OCI-LY3 (cell line): ENCODE measurements around the gene RNF166.

Source experiments
- H2AFZ ChIP-seq: fragments of 200-600, 300-600 bp; shearing (Covaris generic); 2 replicates; pipeline ENCODE4 v1.6.0; 2014; ENCODE audit warnings: antibody characterized with exemption, low read depth, low read length
- H3K27ac ChIP-seq: fragments of 200-600, 300-600 bp; sonication (generic); 2 replicates; pipeline ENCODE4 v1.5.1; 2014; ENCODE audit warnings: mild to moderate bottlenecking, low read length, moderate library complexity, mixed read lengths
- H3K27me3 ChIP-seq: fragments of 200-600, 300-600 bp; sonication (generic); 2 replicates; pipeline ENCODE4 v1.6.1; 2014; ENCODE audit warnings: low read depth, low read length, mixed read lengths
- H3K36me3 ChIP-seq: fragments of 200-600, 300-600 bp; sonication (generic); replicated peaks from 2 replicates; pipeline ENCODE3; 2014; ENCODE audit warnings: low read depth, low read length, mixed read lengths
- H3K4me1 ChIP-seq: fragments of 300-600, 200-600 bp; sonication (generic); 2 replicates; pipeline ENCODE4 v1.6.1; 2014; ENCODE audit warnings: low read length, mixed read lengths
- H3K4me2 ChIP-seq: fragments of 200-600, 300-600 bp; sonication (generic); 2 replicates; pipeline ENCODE4 v1.6.1; 2014; ENCODE audit warnings: low read length, mixed read lengths
- H3K4me3 ChIP-seq: fragments of 300-600, 200-600 bp; sonication (generic); 2 replicates; pipeline ENCODE4 v1.5.1; 2014; ENCODE audit warnings: antibody characterized with exemption, mild to moderate bottlenecking, low read length, moderate library complexity
- H3K79me2 ChIP-seq: fragments of 300-600, 200-600 bp; shearing (Covaris generic); 2 replicates; pipeline ENCODE4 v1.6.1; 2014; ENCODE audit warnings: mild to moderate bottlenecking, low read length, mixed read lengths
- H3K9ac ChIP-seq: fragments of 300-600, 200-600 bp; shearing (Covaris generic); 2 replicates; pipeline ENCODE4 v1.6.0; 2014; ENCODE audit warnings: mild to moderate bottlenecking, low read length, moderate library complexity
- H3K9me3 ChIP-seq: fragments of 200-600, 300-600 bp; shearing (Covaris generic); 2 replicates; pipeline ENCODE4 v1.6.1; 2014; ENCODE audit warnings: low read length, mixed read lengths; ENCODE audit not compliant: insufficient read depth
- H4K20me1 ChIP-seq: fragments of 200-600, 300-600 bp; sonication (generic); 2 replicates; pipeline ENCODE4 v1.6.1; 2016; ENCODE audit warnings: low read length, mixed read lengths; ENCODE audit not compliant: insufficient read depth
- CTCF ChIP-seq: fragments of 200-600, 300-600 bp; sonication (generic); IDR thresholded peaks from 2 replicates; pipeline ENCODE4 v1.5.1; 2014; ENCODE audit warnings: antibody characterized with exemption, low read length, low read depth
- EZH2phosphoT487 ChIP-seq: fragments of 200-600 bp; shearing (Covaris generic); IDR thresholded peaks from 2 replicates; pipeline ENCODE4 v1.6.1; 2018; ENCODE audit warnings: antibody characterized with exemption, mixed run types, low read depth

RNF166 gene

GRCh38 chr16:88681709-88682451, 24.3 kb downstream of the RNF166 start:
- Histone ChIP-seq H3K9me3 (no peaks in the 10 kb centered on the region), H3K9ac (peak overlapping the region; percentile 62), H3K27me3 (peaks cover 27% of the 10 kb centered on the region), H2AFZ (peak overlapping the region; percentile 65), H3K4me2 (peak overlapping the region; percentile 95), H3K4me1 (peaks cover 46% of the 10 kb centered on the region), H3K79me2 (no peaks in the 10 kb centered on the region), H3K36me3 (no peaks in the 10 kb centered on the region), H4K20me1 (no peaks in the 10 kb centered on the region), H3K27ac (peak overlapping the region; percentile 68), H3K4me3 (peak overlapping the region; percentile 74)
- TF ChIP-seq CTCF, result no peak
- TF ChIP-seq EZH2phosphoT487, result no peak

DNA sequence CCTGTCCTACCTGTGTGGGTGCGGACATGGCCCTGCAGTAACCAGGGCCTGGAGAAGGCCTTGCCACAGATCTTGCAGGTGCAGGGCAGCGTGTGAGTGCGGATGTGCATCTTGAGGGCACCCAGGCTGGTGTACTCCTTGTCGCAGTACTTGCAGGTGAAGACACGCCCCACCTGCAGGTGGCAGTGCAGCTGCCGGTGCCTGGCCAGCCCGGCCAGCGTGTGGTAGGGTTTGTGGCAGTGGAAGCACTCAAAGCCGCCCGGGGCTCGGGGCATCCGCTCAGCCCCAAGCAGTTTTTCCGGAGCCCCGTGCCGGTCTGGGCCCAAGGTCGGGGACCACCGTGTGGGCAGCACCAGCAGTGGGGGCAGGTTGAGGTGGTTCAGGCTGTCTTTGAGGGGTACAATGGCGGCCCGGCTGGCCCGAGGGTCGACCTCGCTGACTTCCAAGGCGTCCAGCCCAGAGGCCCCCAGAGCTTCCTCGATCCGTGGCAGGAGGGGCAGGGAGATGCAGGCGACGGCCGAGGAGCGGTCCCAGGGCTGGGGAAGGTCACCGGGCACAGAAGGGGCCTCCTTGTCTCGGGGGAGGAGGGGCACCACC, 25.0 kb downstream of the RNF166 start:
- peak overlapping the region; percentile 95 for H3K4me2 ChIP-seq
- H3K36me3 ChIP-seq, result no peaks in the 10 kb centered on the region
- H3K9me3 ChIP-seq, result no peaks in the 10 kb centered on the region
- H3K9ac ChIP-seq, result peak overlapping the region; percentile 62
- no peak for TF ChIP-seq EZH2phosphoT487
- TF ChIP-seq CTCF, result peak; percentile 75
- H3K27ac ChIP-seq, result peak overlapping the region; percentile 68
- H4K20me1 ChIP-seq, result no peaks in the 10 kb centered on the region
- H2AFZ ChIP-seq, result 0 out of 2 replicates have a peak overlapping the region, but pooled peaks have one; percentile 3
- H3K4me1 ChIP-seq, result peaks cover 42% of the 10 kb centered on the region
- H3K27me3 ChIP-seq, result peaks cover 24% of the 10 kb centered on the region
- peak overlapping the region; percentile 74 for H3K4me3 ChIP-seq
- no peaks in the 10 kb centered on the region for H3K79me2 ChIP-seq

DNA sequence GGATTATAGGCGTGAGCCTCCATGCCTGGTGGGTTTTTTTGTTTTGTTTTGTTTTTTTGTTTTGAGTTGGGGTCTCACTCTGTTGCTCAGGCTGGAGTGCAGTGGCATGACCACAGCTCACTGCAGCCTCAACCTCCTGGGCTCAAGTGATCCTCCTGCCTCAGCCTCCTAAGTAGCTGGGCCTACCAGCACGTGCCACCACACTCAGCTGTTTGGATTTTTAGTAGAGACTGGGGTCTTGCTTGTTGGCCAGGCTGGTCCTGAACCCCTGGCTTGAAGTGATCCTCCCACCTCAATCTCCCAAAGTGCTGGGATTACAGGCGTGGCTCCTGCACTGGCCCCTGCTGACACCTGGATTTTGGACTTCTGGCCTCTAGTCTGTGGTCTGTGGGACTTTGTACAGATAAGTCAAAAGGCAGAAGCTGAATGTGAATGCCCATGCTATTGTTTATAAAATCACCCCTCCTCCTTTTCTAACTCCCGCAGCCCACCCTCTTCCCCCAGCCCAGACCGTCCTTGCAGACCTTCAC, 25.6 kb downstream of the RNF166 start:
- Histone ChIP-seq H3K9me3 (no peaks in the 10 kb centered on the region), H3K27me3 (peaks cover 21% of the 10 kb centered on the region), H3K79me2 (no peaks in the 10 kb centered on the region), H3K4me2 (peak overlapping the region; percentile 95), H2AFZ (no peak overlapping the region), H3K27ac (no peak overlapping the region), H3K36me3 (no peaks in the 10 kb centered on the region), H3K4me3 (peak overlapping the region; percentile 74), H3K4me1 (peaks cover 39% of the 10 kb centered on the region), H3K9ac (peak overlapping the region; percentile 62; the same call in 1 of the 2 replicates), H4K20me1 (no peaks in the 10 kb centered on the region)
- TF ChIP-seq EZH2phosphoT487, result no peak
- TF ChIP-seq CTCF, result no peak

DNA sequence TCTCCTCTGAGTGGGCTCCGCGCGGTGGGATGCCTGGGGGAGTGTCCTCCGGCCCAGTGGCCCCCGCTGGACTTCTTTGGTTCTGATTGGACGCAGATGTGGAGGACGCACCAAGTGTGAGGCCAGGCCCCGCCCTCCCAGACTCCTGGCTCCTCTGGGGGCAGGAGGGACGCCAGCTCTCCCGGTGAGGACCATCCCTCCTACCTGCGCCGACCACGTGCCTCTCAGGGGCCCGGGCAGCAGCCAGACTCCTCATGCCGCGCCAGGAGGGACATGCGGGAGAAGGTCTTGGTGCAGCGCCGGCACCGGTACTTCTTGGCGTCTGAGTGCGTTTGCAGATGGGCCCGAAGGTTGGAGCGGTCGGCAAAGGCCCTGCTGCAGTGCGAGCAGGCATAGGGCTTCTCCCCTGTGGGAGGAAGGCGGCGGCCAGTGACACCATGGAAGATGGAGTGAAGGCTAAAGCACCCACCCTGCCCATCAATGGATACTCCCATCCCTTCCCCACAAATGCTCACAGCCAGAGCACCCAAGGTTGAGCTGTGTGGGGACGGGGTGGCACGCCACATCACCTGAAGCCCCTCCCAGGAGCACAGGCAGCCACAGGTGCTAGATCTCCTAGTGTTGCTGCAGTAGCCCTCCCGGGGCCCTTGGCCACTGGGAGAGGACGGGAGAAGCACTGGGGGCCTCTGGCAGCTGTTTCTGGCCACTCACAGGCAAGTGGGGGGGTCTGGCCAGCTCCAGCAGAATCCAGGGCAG, 27.8 kb downstream of the RNF166 start:
- Histone ChIP-seq H3K27me3 (no peaks in the 10 kb centered on the region), H4K20me1 (no peaks in the 10 kb centered on the region), H3K4me3 (no peak overlapping the region), H3K9ac (no peak overlapping the region), H3K9me3 (no peaks in the 10 kb centered on the region), H3K4me1 (peaks cover 20% of the 10 kb centered on the region), H2AFZ (no peak overlapping the region), H3K79me2 (no peaks in the 10 kb centered on the region), H3K4me2 (no peak overlapping the region), H3K36me3 (no peaks in the 10 kb centered on the region), H3K27ac (no peak overlapping the region)
- no peak for TF ChIP-seq CTCF
- TF ChIP-seq EZH2phosphoT487, result no peak
